GM18861 (cell line): ENCODE results near the gene POTEE.
"Not testable (repeated sequence)": the region's sequence is repeated elsewhere in the genome, so short reads cannot be mapped to it uniquely, and the experiment has no call there.

Experiments
- ATAC-seq: cut with Tn5 transposase; IDR thresholded peaks from one replicate; pipeline ENCODE4 v1.9.1; 2021; ENCODE audit not compliant: unreplicated experiment

The POTEE gene

DNA sequence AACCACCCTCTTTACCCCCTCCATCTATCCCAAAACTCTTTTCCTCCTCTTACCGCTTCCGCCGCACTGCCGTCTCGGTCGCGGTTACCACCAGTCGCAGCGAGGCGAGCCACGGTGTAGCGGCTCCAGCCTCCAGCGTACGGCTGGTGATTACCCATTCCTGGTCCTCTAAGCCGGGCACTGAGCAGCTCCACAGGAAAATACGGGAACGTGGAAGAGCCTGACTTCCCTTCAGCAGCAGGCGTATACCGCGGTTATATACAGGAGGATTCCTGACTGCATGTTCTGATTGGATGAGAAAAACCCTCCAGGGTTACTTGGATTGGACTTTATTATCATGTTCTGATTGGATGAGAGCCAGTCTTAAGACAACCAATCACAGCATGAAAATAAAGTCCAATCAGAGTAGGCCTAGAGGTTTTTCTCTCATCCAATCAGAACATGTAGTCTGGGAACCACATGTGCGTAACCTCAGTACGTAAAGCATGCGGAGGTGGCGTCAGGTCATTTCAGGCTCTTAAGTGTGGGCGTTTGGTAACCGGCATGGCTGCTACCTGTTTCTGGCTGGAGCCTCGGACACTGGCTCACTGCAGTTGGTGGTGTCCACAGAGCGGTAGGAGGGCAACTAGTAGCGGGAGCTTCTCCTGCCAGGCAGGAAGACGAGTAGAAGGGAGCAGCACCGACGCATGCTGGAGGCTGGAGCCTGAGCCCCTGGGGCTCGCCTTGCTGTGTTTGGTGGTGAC is at the start of gene POTEE:
Gene POTEE (plus strand): TSS at position 507 of the 743 bp plus-strand sequence. CDS start 8,867 bp downstream, outside the sequence.
- ATAC-seq: not testable (repeated sequence)

DNA sequence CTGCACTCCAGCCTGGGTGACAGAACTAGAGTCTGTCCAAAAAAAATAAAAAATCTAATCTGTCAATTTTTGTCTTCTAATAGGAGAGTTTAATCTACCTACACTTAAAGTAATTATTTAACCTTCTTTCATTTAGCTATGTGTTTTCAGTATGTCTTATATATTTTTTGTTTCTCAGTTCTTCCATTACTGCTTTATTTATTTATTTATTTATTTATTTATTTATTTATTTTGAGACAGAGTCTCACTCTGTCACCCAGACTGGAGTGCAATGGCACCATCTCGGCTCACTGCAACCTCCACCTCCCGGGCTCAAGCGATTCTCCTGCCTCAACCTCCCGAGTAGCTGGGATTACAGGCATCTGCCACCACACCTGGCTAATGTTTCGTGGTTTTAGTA is 43.8 kb upstream of the POTEE start:
- not testable (repeated sequence) for ATAC-seq

DNA sequence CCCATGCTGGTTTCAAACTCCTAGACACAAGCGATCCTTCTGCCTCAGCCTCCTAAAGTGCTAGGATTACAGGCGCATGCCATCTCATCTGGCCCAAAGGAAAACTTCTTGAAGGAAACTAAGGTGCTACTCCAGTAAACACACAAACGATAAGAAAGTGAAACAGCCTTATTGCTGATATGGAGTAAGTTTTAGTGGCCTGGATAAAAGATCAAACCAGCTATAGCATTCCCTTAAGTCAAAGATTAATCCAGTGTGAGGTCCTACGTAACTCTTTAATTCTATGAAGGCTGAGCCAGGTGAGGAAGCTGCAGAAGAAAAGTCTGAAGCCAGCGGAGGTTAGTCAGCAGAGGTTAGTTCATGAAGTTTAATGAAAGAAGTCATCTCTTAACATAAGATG is 40.8 kb upstream of the POTEE start:
- ATAC-seq: no peak

DNA sequence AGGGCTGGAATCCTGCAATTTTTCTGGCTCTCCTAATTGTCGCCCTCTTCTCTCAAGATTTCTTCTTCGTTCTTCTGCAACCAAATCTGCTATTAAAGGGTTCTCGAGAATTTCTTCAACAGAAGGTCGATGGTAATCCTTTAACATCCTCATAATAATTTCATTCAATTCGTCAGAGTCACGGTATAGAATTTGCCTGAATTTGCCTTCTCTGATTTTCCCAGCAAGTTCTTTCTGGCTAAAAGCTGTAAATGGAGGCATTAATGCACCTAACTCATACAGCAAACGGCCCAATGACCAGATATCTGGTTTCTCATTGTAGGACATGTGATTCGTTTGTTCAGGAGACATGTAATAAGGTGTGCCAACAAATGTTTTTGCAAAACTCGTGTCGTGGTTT is 31.3 kb upstream of the POTEE start:
- ATAC-seq: not testable (repeated sequence)

DNA sequence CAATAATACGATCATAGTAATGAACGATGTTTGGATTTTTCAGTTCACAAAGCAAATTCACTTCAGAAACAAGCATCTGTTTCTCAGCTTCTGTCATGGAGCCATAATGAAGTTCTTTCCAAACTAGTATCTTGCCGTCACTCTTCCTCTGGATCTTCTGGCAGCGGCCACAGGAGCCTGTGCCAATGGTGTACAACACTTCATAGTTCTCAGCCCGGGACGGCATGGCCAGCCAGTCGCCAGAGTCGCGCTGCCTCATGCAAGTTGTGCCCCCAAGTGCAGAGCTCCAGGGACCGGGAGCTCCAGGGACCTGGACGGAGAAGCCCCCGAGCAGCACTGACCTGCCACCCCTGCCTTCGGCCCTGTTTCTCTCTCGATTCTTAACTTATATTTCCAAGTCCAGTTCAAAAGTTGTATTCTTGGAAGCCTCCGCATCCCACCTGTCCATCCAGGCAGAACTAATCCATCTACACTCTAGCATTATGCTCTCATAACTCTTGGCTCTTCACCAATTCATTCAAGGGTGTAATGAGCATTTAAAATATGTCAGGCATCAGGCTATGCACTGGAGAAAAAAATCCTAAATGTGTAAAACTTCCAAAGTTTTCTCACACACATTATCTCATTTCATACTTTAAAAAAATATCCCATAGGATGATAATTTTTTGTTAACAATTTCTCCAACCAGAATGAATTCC is 30.5 kb upstream of the POTEE start:
- ATAC-seq: not testable (repeated sequence)

DNA sequence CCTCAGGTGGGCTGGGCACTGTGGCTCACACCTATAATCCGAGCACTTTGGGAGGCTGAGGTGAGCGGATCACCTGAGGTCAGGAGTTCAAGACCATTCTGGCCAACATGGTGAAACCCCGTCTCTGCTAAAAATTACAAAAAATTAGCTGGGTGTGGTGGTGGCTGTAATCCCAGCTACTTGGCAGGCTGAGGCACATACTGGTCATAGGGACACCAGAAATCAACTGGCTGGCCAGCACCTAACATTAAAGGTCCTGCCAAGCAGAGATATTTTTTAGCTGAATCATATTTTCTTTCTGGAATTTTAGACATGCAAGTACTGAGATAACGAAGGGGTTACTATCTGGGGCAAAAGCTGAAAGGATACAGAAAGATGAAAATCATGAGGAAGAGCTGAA is 27.9 kb upstream of the POTEE start:
- ATAC-seq: not testable (repeated sequence)

DNA sequence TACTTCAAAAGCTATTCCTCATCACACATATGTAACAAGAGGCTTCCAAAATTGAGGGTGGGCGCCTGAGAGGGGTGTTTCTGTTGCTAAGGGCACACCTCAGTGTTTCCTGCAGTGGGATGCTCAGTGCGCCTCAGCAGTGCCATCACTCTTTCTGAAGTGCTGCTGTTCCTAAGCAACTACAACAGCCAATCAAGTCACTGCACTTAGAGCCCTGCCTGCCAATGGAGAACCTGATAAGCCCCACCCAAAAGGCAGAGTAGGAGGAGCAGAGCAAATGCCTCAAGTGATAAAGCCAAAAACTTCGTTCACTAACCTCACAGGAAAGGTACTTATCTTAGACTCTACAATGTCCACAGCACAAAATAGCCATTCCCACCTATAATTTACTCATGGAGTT is 15.9 kb upstream of the POTEE start:
- ATAC-seq: not testable (repeated sequence)

DNA sequence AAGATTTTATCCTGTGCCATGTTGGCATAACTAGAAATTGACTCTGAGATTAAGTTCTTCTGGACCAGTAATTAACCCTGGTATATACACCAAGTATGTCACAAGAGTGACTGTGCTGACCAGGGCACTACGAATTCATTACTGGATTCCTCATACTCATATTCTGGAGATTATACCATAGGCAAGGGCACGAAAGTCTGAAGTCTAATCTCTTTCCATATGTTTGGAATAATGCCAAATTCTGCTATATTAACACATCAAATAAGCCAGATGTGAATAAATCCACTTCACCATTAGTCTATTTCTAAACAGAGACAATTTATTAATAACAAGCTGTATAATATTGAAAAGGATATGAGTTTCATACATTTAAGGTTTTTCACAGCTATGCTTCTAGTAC is 13.2 kb upstream of the POTEE start:
- not testable (repeated sequence) for ATAC-seq

DNA sequence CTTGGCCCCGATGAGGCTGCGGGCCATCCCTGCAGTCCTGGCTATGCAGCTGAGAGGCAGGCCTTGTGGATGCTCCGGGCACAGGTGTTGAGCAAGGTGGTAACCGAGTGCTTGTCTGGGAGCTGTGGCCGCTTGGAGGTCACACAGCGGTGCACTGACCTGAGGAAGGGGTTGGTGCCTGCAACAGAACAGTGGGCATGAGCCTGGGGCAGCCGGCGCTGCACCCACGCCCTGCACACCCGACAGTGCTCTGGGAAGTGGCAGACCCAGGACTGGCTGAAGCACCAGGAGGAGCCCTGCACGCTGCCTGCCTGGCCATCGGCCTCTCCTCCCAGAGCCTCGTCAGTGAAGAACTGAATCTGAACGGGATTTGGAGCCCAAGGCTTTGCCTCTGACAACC is 8.2 kb upstream of the POTEE start:
- no peak for ATAC-seq

DNA sequence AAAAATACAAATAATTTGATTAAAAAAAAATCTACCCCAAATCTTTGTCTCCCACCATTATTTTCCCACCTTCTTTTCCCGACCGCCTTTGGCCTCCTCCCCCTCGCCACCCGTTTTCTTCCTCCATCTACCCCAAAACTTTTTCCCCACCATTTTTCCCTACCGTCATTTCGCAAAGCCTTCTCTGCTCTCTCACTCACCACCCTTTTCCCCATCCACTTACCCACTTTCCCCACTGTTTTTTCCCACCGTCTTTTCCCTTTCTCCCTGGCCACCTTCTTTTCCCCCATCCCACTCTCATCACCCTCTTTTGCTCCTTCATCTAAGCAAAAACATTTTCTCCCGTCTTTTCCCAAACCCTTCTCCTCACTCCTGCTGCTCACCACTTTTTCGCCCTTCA is 1.5 kb upstream of the POTEE start:
- ATAC-seq: not testable (repeated sequence)

DNA sequence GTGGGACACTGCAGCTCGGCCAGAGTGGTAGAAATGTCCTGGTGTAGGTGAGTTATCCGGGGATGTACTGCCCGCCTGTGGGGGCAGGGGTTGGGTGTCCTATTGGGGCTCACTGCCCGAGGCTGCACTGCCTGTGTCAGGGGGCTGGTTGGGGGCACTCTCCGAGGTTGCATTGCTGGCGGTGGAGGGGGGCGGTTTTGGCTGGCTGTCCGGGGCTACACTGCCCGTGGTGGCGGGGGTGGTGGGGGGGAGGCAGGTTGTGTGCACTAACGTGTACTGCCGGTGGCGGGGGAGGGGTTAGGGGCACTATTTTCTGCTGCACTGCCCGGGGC is 403 bp downstream of the POTEE start:
- ATAC-seq: not testable (repeated sequence)

DNA sequence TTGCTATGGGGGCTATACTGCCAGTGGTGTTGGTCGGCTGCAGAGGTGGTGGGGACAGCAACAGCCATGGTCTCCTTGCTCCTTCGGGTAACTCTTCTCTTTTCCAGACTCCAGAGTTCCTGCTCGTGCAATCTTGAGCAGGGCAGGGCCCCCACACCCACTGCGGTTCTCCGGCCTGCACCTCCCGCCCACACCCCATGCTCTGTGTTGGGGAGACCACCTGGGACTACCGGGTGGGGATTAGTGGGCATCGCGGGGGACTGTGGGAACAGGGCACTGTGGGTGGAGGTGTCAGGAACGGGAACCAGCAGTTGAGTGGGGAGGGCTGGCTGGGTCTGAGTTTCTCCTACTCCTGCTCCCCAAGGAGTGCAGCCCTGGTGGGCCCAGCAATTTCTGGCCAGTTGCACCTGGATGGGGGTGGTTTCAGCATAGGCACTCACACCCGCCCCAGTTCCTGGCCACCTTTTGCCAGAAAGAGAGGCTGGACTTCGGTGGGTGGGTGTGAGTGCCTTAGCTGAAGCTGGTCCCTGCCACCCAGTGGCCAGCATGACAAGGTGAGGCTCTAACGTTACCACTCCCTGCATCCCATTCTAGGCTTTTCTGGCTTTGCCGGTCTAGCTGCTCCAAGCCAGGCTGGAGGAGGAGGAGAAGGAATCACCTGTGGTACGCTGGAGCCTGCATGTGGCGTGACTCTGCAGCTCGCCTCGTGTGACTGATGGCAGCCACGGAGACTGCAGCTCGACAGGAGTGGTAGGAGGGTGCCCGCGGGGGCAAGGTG is 1.3 kb downstream of the POTEE start:
- ATAC-seq: not testable (repeated sequence)

DNA sequence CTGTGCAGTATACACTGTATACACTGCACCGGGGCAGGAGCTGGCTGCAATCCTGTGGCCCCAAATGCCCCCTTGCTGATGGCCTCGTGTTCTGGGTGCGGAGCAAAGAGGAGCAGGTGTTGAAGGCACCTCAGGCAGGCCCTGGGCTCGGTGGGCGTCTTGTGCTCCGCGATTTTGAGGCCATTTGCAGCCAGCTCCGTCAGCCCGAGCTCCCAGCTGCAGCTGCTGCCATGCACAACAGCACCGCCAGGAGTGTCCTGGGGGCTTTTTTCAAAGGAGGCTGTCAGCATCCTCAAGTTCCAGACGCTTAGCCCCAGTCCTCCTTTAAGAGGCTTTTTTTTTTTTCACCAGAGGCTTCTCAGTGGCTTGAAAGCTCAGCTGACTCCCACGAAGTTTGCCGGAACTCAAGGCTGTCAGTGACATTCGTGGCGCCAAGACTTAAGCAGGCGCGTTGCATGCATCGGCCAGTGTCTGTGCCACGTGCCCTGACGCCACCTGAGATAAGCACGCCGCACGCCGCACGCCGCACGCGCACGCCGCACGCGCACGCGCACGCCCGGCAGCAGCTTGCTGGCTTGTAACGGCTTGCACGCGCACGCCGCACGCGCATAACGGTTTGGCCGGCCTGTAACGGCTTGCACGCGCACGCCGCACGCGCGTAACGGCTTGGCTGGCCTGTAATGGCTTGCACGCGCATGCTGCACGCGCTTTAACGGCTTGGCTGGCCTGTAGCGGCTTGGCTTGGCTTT is 8.1 kb downstream of the POTEE start:
- ATAC-seq: not testable (repeated sequence)

DNA sequence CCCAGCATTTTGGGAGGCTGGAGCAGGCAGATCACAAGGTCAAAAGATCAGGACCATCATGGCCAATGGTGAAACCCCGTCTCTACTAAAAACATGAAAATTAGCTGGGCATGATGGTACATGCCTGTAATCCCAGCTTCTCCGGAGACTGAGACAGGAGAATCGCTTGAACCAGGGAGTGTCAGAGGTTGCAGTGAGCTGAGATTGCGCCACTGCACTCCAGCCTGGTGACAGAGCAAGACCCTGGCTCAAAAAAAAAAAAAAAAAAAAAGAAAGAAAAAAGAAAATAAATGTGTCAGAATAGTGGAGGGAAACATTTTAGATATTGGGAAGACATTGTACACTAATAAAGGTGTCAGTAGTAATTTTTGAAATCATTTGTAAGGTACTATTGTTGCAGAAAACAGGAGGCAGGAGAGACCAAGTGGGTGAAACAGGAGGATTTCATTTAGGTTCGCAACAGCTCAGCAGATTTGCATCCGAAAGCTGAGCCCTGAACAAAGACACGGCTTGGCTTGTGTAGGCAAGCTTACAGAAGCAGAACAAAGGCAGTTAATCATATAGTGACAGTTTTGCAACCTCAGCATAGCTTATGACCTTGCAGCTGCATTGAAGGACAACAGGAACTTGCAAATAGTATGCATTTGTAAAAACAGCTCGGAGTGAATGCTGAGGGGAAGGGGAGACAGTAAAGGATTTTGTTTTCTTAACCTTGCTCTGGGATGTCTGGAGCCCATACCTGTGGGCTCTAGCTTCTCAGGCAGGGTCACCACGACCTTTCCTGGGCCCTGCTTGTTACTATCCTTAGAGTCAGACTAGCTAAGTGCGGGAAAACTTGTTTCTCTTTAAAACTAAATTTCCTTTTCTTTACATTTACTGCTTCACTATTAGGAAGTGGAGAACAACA is 26.5 kb downstream of the POTEE start:
- ATAC-seq: not testable (repeated sequence)
